Mesodermal cell (in vitro differentiated cells): ENCODE results near the gene CCAR1.
"Not testable (repeated sequence)": the region's sequence is repeated elsewhere in the genome, so short reads cannot be mapped to it uniquely, and the experiment has no call there.

ENCODE experiments used
- H3K27ac ChIP-seq: 2 replicates; pipeline ENCODE4 v1.7.0; 2013; ENCODE audit warnings: mild to moderate bottlenecking, low read depth, low read length, moderate library complexity; ENCODE audit not compliant: severe bottlenecking
- H3K36me3 ChIP-seq: 2 replicates; pipeline ENCODE4 v1.7.1; 2013; ENCODE audit warnings: mild to moderate bottlenecking, low read length, moderate library complexity; ENCODE audit not compliant: control insufficient read depth, insufficient read depth
- H3K4me1 ChIP-seq: one replicate; pipeline ENCODE4 v1.7.1; 2013; ENCODE audit warnings: mild to moderate bottlenecking, low read length; ENCODE audit not compliant: insufficient read depth, control insufficient read depth, poor library complexity, severe bottlenecking
- H3K4me3 ChIP-seq: 2 replicates; pipeline ENCODE4 v1.7.0; 2013; ENCODE audit warnings: low read length, control low read depth, mild to moderate bottlenecking; ENCODE audit not compliant: insufficient read depth, poor library complexity, severe bottlenecking; ENCODE audit errors: extremely low read depth
- H3K9me3 ChIP-seq: 2 replicates; pipeline ENCODE4 v1.7.1; 2013; ENCODE audit warnings: mild to moderate bottlenecking, low read length, moderate library complexity; ENCODE audit not compliant: control insufficient read depth
- WGBS, 2 experiments: methylation state at CpG; one replicate each; pipeline ENCODE4 v1.1.5; 2013; ENCODE audit warnings: missing lambda C conversion rate in 2 of 2; ENCODE audit not compliant: insufficient coverage in 2 of 2; 5-methylcytosine and 5-hydroxymethylcytosine counted together

Gene CCAR1

GRCh38 chr10:68826764-68827591 is 105.9 kb downstream of the CCAR1 start, which contains the start of gene STOX1:
Gene STOX1, plus strand, starts transcription at chr10:68827531. Its CDS starts 93 bp downstream, at chr10:68827624.
- no peaks in the 10 kb centered on the region for H3K9me3 ChIP-seq
- H3K4me3 ChIP-seq = peak within 1 kb of the TSS; percentile 56
- no peak within 1 kb of the TSS for H3K27ac ChIP-seq
- H3K36me3 ChIP-seq = no peaks in the 10 kb centered on the region
- H3K4me1 ChIP-seq = no peaks in the 10 kb centered on the region
- WGBS, 2 experiments = 9 to 11% methylated on average over 30 to 47 of the region's 63 CpGs

GRCh38 chr10:68827592-68827959 is 106.5 kb downstream of the CCAR1 start:
- not testable (repeated sequence) for H3K36me3 ChIP-seq, H3K4me1 ChIP-seq, H3K9me3 ChIP-seq, H3K4me3 ChIP-seq, H3K27ac ChIP-seq
- WGBS, 2 experiments = no CpG with 5 or more reads among the region's 58 CpGs

GRCh38 chr10:68828083-68828601 is 107.1 kb downstream of the CCAR1 start:
- 3% methylated on average over 28 of the region's 59 CpGs for WGBS, 2 experiments
- H3K9me3 ChIP-seq, H3K4me1 ChIP-seq, H3K36me3 ChIP-seq, H3K27ac ChIP-seq: not testable (repeated sequence)
- peak overlapping the region; percentile 22 for H3K4me3 ChIP-seq

GRCh38 chr10:68828833-68829232 is 107.8 kb downstream of the CCAR1 start:
- Histone ChIP-seq H3K27ac (no peak overlapping the region), H3K36me3 (no peaks in the 10 kb centered on the region), H3K9me3 (no peaks in the 10 kb centered on the region), H3K4me1 (no peaks in the 10 kb centered on the region), H3K4me3 (no peak overlapping the region)
- WGBS, 2 experiments = 93 to 99% methylated on average over 8 of the region's 10 CpGs

- WGBS, 2 experiments = 92 to 97% methylated on average over 3 to 4 of the region's 6 CpGs
- H3K36me3 ChIP-seq = no peaks in the 10 kb centered on the region
- no peak overlapping the region for H3K4me3 ChIP-seq
- no peaks in the 10 kb centered on the region for H3K9me3 ChIP-seq
- H3K27ac ChIP-seq = no peak overlapping the region
- no peaks in the 10 kb centered on the region for H3K4me1 ChIP-seq
Measured at GRCh38 chr10:68829521-68829920, 108.5 kb downstream of the CCAR1 start.

GRCh38 chr10:68829952-68830351 is 108.9 kb downstream of the CCAR1 start:
- no peaks in the 10 kb centered on the region for H3K4me1 ChIP-seq
- no peak overlapping the region for H3K27ac ChIP-seq
- WGBS, 2 experiments = 92 to 94% methylated on average over 3 to 4 of the region's 6 CpGs
- no peaks in the 10 kb centered on the region for H3K36me3 ChIP-seq
- H3K9me3 ChIP-seq = no peaks in the 10 kb centered on the region
- no peak overlapping the region for H3K4me3 ChIP-seq

- Histone ChIP-seq H3K4me1 (no peaks in the 10 kb centered on the region), H3K9me3 (no peaks in the 10 kb centered on the region), H3K27ac (no peak overlapping the region), H3K4me3 (no peak overlapping the region), H3K36me3 (no peaks in the 10 kb centered on the region)
- WGBS, 2 experiments = 81 to 82% methylated on average over 3 to 5 of the region's 5 CpGs
Measured at GRCh38 chr10:68831961-68832455, 111.0 kb downstream of the CCAR1 start.

- Histone ChIP-seq H3K4me3 (no peak overlapping the region), H3K9me3 (no peaks in the 10 kb centered on the region)
- 89 to 93% methylated on average over 4 of the region's 4 CpGs for WGBS, 2 experiments
Measured at GRCh38 chr10:68832601-68833000, 111.6 kb downstream of the CCAR1 start.

GRCh38 chr10:68837626-68838322 is 116.7 kb downstream of the CCAR1 start:
- H3K9me3 ChIP-seq = no peaks in the 10 kb centered on the region
- H3K36me3 ChIP-seq = no peaks in the 10 kb centered on the region
- H3K27ac ChIP-seq = no peak overlapping the region
- H3K4me3 ChIP-seq = no peak overlapping the region
- no peaks in the 10 kb centered on the region for H3K4me1 ChIP-seq
- WGBS, 2 experiments = 91 to 98% methylated on average over 6 to 7 of the region's 8 CpGs

More at GRCh38 chr10:68832601-68833000, 111.6 kb downstream of the CCAR1 start:
- H3K36me3 ChIP-seq = no peaks in the 10 kb centered on the region
- H3K4me1 ChIP-seq = no peaks in the 10 kb centered on the region
- H3K27ac ChIP-seq = no peak overlapping the region

GRCh38 chr10:68840650-68841049 is 119.6 kb downstream of the CCAR1 start:
- WGBS, 2 experiments = 89 to 94% methylated on average over 7 of the region's 9 CpGs
- H3K4me3 ChIP-seq, H3K36me3 ChIP-seq, H3K4me1 ChIP-seq, H3K9me3 ChIP-seq, H3K27ac ChIP-seq: not testable (repeated sequence)
